ENCODE results near the gene ZSCAN1. TPM values are rescaled to one million over a fixed set of nuclear protein-coding genes. Genes with fewer than 3 reads are reported as not detected.
A peak's percentile ranks its signal among the peaks of the same experiment; 100 is the strongest.
"Not testable (repeated sequence)": the region's sequence is repeated elsewhere in the genome, so short reads cannot be mapped to it uniquely, and the experiment has no call there.

ZSCAN1 gene
- total RNA-seq, 1 experiment from 2014 or later = not detected

- peak within 1 kb of the TSS; percentile 28 for H3K4me3 Mint-ChIP-seq (ENCODE audit: unreplicated experiment)
- no peaks in the 10 kb centered on the region for H3K4me1 Mint-ChIP-seq (ENCODE audit: insufficient read depth, unreplicated experiment)
- H3K36me3 Mint-ChIP-seq (ENCODE audit: insufficient read depth, unreplicated experiment) = no peaks in the 10 kb centered on the region
- CTCF ChIA-PET = no interaction called here
- TF ChIP-seq, protein P1, sequence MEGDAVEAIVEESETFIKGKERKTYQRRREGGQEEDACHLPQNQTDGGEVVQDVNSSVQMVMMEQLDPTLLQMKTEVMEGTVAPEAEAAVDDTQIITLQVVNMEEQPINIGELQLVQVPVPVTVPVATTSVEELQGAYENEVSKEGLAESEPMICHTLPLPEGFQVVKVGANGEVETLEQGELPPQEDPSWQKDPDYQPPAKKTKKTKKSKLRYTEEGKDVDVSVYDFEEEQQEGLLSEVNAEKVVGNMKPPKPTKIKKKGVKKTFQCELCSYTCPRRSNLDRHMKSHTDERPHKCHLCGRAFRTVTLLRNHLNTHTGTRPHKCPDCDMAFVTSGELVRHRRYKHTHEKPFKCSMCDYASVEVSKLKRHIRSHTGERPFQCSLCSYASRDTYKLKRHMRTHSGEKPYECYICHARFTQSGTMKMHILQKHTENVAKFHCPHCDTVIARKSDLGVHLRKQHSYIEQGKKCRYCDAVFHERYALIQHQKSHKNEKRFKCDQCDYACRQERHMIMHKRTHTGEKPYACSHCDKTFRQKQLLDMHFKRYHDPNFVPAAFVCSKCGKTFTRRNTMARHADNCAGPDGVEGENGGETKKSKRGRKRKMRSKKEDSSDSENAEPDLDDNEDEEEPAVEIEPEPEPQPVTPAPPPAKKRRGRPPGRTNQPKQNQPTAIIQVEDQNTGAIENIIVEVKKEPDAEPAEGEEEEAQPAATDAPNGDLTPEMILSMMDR (IDR thresholded peaks at IDR 0.05; ENCODE audit: unreplicated experiment) = no peak
- intact Hi-C loops (cut with micrococcal nuclease) = no loop called here
- no peak within 1 kb of the TSS for H3K27ac Mint-ChIP-seq (ENCODE audit: low read depth, unreplicated experiment)
- H3K9me3 Mint-ChIP-seq (ENCODE audit: unreplicated experiment) = peaks cover 47% of the 10 kb centered on the region
- DNase-seq (ENCODE audit: unreplicated experiment) = no peak
- POLR2A ChIA-PET = no interaction called here
- TSS peak; percentile 25 for BruUV-seq (replicated peaks)
- H3K27me3 Mint-ChIP-seq (ENCODE audit: insufficient read depth, unreplicated experiment) = no peaks in the 10 kb centered on the region
Observed at GRCh38 chr19:58002384-58003173, 31.2 kb upstream of the ZSCAN1 start, which contains the start of gene ZNF606. TSS of gene ZNF606 (minus strand) at chr19:58002820. CDS start at chr19:58001319, 1,501 bp downstream.

DNA sequence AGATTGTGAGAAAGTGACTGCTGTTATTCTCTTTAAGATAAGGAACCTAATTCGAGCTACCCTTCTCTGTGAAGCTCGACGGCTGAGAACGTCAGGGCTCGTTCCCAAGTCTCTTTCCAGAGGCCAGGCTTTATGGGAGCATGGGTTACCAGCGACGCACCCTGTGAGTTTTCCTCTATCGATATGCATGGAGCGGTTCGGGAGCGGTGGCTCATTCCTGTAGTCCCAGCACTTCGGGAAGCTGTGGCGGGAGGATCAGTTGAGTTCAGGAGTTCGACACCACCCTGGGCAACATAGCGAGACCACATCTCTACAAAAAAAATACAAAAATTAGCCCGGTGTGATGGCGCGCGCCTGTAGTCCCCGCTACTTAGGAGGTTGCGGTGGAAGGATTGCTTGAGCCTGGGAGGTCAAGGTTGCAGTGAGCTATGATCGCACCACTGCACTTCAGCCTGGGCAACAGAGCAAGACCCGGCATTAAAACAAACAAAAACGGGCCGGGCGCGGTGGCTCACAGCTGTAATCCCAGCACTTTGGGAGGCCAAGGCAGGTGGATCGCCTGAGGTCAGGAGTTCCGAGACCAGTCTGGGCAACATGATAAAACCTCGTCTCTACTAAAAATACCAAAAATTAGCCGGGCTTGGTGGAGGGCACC, 30.5 kb upstream of the ZSCAN1 start:
- ChIA-PET POLR2A (no interaction called here), CTCF (no interaction called here)
- peak overlapping the region; percentile 23 for H3K4me3 Mint-ChIP-seq (ENCODE audit: unreplicated experiment)
- no peaks in the 10 kb centered on the region for H3K27me3 Mint-ChIP-seq (ENCODE audit: insufficient read depth, unreplicated experiment)
- no peak overlapping the region for H3K27ac Mint-ChIP-seq (ENCODE audit: low read depth, unreplicated experiment)
- no peaks in the 10 kb centered on the region for H3K4me1 Mint-ChIP-seq (ENCODE audit: insufficient read depth, unreplicated experiment)
- DNase-seq (ENCODE audit: unreplicated experiment) = no peak
- peaks cover 54% of the 10 kb centered on the region for H3K9me3 Mint-ChIP-seq (ENCODE audit: unreplicated experiment)
- TF ChIP-seq, protein P1 (IDR thresholded peaks at IDR 0.05; ENCODE audit: unreplicated experiment) = no peak
- no peaks in the 10 kb centered on the region for H3K36me3 Mint-ChIP-seq (ENCODE audit: insufficient read depth, unreplicated experiment)
- intact Hi-C loops (cut with micrococcal nuclease) = no loop called here
- BruUV-seq (replicated peaks) = no TSS peak

GRCh38 chr19:58007285-58007684, 26.5 kb upstream of the ZSCAN1 start:
- TF ChIP-seq, protein P1 (IDR thresholded peaks at IDR 0.05; ENCODE audit: unreplicated experiment) = no peak
- H3K27ac Mint-ChIP-seq (ENCODE audit: low read depth, unreplicated experiment) = no peak overlapping the region
- DNase-seq (ENCODE audit: unreplicated experiment) = no peak
- no peaks in the 10 kb centered on the region for H3K4me1 Mint-ChIP-seq (ENCODE audit: insufficient read depth, unreplicated experiment)
- no peaks in the 10 kb centered on the region for H3K36me3 Mint-ChIP-seq (ENCODE audit: insufficient read depth, unreplicated experiment)
- no TSS peak for BruUV-seq (replicated peaks)
- no peaks in the 10 kb centered on the region for H3K27me3 Mint-ChIP-seq (ENCODE audit: insufficient read depth, unreplicated experiment)
- H3K4me3 Mint-ChIP-seq (ENCODE audit: unreplicated experiment) = no peak overlapping the region
- POLR2A ChIA-PET = no interaction called here
- intact Hi-C loops (cut with micrococcal nuclease) = no loop called here
- CTCF ChIA-PET = no interaction called here
- peaks cover 39% of the 10 kb centered on the region for H3K9me3 Mint-ChIP-seq (ENCODE audit: unreplicated experiment)

DNA sequence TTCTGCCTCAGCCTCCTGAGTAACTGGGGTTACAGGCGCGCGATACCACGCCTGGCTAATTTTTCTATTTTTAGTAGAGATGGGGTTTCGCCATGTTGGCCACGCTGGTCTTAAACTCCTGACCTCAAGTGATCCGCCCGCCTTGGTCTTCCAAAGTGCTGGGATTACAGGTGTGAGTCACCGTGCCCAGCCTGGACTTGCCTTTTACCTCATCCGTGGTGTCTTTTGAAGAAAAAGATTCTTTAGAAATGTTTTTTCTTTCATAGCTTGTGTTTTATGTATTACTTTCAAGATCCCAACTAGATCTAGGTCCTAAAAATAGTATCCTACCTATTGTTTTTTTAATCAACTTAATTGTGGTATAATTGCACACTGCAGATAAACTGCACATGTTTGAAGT, 24.9 kb upstream of the ZSCAN1 start:
- BruUV-seq (replicated peaks); H3K4me1 Mint-ChIP-seq (ENCODE audit: insufficient read depth, unreplicated experiment); H3K36me3 Mint-ChIP-seq (ENCODE audit: insufficient read depth, unreplicated experiment); H3K27ac Mint-ChIP-seq (ENCODE audit: low read depth, unreplicated experiment); H3K27me3 Mint-ChIP-seq (ENCODE audit: insufficient read depth, unreplicated experiment); intact Hi-C loops (cut with micrococcal nuclease); POLR2A ChIA-PET: not testable (repeated sequence)
- CTCF ChIA-PET = interaction anchor here (1.0 kb wide), 1 partner anchor 906 kb away, joined by 5 read pairs; no protein-coding TSS in a partner anchor
- H3K4me3 Mint-ChIP-seq (ENCODE audit: unreplicated experiment) = peak overlapping the region; percentile 58
- DNase-seq (ENCODE audit: unreplicated experiment) = peak; percentile 7
- H3K9me3 Mint-ChIP-seq (ENCODE audit: unreplicated experiment) = peaks cover 46% of the 10 kb centered on the region

Measured in MCF 10A (cell line).